HepG2 (cell line): Measurements from ENCODE around the gene CSNK1D. TPM values are rescaled to one million over a fixed set of nuclear protein-coding genes. Genes with fewer than 3 reads are reported as not detected.
A peak's percentile ranks its signal among the peaks of the same experiment; 100 is the strongest.

ENCODE experiments used
- CAMTA2 ChIP-seq: sonication (generic); formaldehyde crosslinking; IDR thresholded peaks from 2 replicates; pipeline ENCODE4 v1.4.0; 2020; ENCODE audit warnings: mild to moderate bottlenecking, missing genetic modification reagents, borderline replicate concordance
- FOSL1 ChIP-seq: sonication (generic); formaldehyde crosslinking; IDR thresholded peaks from 2 replicates; pipeline ENCODE4 v1.9.0; 2021; ENCODE audit warnings: missing genetic modification reagents, borderline replicate concordance
- FOXO1 ChIP-seq: sonication (generic); formaldehyde crosslinking; IDR thresholded peaks from 2 replicates; pipeline ENCODE4 v1.4.0; 2020; ENCODE audit warnings: missing genetic modification reagents
- GATAD1 ChIP-seq: IDR thresholded peaks from 2 replicates; pipeline ENCODE4 v1.6.1; 2016; ENCODE audit warnings: missing genetic modification reagents, missing compliant biosample characterization
- HMG20A ChIP-seq: IDR thresholded peaks from 2 replicates; pipeline ENCODE4 v1.6.1; 2016; ENCODE audit warnings: borderline replicate concordance
- ZZZ3 ChIP-seq: sonication (generic); formaldehyde crosslinking; IDR thresholded peaks from 2 replicates; pipeline ENCODE4 v1.4.0; 2020; ENCODE audit warnings: missing genetic modification reagents, mild to moderate bottlenecking, borderline replicate concordance
- polyA plus RNA-seq, 8 experiments: library from polyadenylated mRNA; depleted of rRNA in 3 of 8; stranded (reverse) in 7 of 8; unstranded in 1 of 8; fragments of >200 nt; fragmentation: Illumina TruSeq in 4 of 8; extraction: Trizol in 4 of 8; gene quantifications; 2 replicates each; pipeline versions ENCODE4 v1.2.1 to v1.2.3, GENCODE V29; 2011 to 2016; ENCODE audit warnings: low read depth in 4 of 8, missing spikeins in 1 of 8, mixed read lengths in 1 of 8; ENCODE audit not compliant: insufficient read depth in 1 of 8
- total RNA-seq, 5 experiments: library from RNA; depleted of rRNA; stranded (reverse); fragments of >200 nt; fragmentation: Illumina TruSeq; extraction: Trizol; gene quantifications; 2 replicates each; pipeline ENCODE4 v1.2.3, GENCODE V29; 2016; ENCODE audit warnings: low read depth in 1 of 5
- TF ChIP-seq, protein P1 (sequence below): sonication (generic); formaldehyde crosslinking; IDR thresholded peaks from 2 replicates; pipeline ENCODE4 v1.5.1; 2020; ENCODE audit warnings: mild to moderate bottlenecking, missing genetic modification reagents, moderate library complexity
- TF ChIP-seq, protein P2 (sequence below): sonication (generic); formaldehyde crosslinking; IDR thresholded peaks from 2 replicates; pipeline ENCODE4 v1.8.1; 2022; ENCODE audit warnings: mild to moderate bottlenecking, missing genetic modification reagents
- TF ChIP-seq, protein P3 (sequence below): sonication (generic); formaldehyde crosslinking; IDR thresholded peaks from 2 replicates; pipeline ENCODE4 v1.8.0; 2022; ENCODE audit warnings: mild to moderate bottlenecking, missing genetic modification reagents; ENCODE audit not compliant: insufficient replicate concordance
- TF ChIP-seq, protein P4 (sequence below): sonication (generic); formaldehyde crosslinking; IDR thresholded peaks from 2 replicates; pipeline ENCODE4 v1.4.0; 2020; ENCODE audit warnings: missing genetic modification reagents, mild to moderate bottlenecking, borderline replicate concordance
- TF ChIP-seq, protein P5 (sequence below): sonication (generic); formaldehyde crosslinking; IDR thresholded peaks from 2 replicates; pipeline ENCODE4 v1.4.0; 2020; ENCODE audit warnings: missing genetic modification reagents
- TF ChIP-seq, protein P6 (sequence below): sonication (generic); formaldehyde crosslinking; IDR thresholded peaks from 2 replicates; pipeline ENCODE4 v1.5.1; 2020; ENCODE audit warnings: mild to moderate bottlenecking, missing genetic modification reagents, moderate library complexity
- TF ChIP-seq, protein P7 (sequence below): IDR thresholded peaks from 2 replicates; pipeline ENCODE4 v1.6.1; 2012; ENCODE audit warnings: inconsistent platforms

Gene CSNK1D
- total and polyA plus RNA-seq, 2 of the 13 experiments (the other 11 are each of a cell fraction or from before 2014, with no cell fraction given) = 31.5 to 128 TPM

DNA sequence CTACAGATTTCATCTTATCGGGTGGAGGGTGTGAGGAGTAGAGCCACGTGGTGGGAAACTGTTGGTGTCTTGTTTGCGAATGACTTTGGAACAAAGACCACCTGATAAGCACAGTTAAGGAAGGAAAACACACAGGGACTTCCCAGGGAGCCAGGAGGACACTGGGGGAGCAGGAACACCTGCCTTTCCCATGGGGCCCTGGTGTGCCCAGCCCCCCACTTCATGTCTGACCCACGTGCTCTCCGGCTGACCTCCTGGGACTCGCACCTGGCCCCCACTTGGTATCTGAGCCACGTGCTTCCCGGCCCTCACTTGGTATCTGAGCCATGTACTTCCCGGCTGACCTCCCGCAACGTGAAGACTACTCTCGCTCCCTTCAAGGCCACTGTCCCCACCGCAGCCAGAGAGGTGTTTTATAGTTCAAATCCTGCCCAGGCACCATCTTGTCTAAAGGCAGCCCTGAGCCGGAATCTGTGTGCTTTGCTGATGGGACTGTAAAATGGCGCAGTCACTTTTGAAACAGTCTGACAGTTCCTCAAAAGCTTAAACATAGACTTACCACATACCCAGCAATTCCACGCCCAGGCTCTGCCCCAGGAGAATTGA lies 5.4 kb upstream of the CSNK1D start (continued):
- TF ChIP-seq, protein P1, sequence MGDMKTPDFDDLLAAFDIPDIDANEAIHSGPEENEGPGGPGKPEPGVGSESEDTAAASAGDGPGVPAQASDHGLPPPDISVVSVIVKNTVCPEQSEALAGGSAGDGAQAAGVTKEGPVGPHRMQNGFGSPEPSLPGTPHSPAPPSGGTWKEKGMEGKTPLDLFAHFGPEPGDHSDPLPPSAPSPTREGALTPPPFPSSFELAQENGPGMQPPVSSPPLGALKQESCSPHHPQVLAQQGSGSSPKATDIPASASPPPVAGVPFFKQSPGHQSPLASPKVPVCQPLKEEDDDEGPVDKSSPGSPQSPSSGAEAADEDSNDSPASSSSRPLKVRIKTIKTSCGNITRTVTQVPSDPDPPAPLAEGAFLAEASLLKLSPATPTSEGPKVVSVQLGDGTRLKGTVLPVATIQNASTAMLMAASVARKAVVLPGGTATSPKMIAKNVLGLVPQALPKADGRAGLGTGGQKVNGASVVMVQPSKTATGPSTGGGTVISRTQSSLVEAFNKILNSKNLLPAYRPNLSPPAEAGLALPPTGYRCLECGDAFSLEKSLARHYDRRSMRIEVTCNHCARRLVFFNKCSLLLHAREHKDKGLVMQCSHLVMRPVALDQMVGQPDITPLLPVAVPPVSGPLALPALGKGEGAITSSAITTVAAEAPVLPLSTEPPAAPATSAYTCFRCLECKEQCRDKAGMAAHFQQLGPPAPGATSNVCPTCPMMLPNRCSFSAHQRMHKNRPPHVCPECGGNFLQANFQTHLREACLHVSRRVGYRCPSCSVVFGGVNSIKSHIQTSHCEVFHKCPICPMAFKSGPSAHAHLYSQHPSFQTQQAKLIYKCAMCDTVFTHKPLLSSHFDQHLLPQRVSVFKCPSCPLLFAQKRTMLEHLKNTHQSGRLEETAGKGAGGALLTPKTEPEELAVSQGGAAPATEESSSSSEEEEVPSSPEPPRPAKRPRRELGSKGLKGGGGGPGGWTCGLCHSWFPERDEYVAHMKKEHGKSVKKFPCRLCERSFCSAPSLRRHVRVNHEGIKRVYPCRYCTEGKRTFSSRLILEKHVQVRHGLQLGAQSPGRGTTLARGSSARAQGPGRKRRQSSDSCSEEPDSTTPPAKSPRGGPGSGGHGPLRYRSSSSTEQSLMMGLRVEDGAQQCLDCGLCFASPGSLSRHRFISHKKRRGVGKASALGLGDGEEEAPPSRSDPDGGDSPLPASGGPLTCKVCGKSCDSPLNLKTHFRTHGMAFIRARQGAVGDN (CRISPR knock-in tag) = peak; percentile 83
- TF ChIP-seq FOSL1 (CRISPR knock-in tag) = no peak
- TF ChIP-seq CAMTA2 (CRISPR knock-in tag) = no peak
- TF ChIP-seq, protein P2, sequence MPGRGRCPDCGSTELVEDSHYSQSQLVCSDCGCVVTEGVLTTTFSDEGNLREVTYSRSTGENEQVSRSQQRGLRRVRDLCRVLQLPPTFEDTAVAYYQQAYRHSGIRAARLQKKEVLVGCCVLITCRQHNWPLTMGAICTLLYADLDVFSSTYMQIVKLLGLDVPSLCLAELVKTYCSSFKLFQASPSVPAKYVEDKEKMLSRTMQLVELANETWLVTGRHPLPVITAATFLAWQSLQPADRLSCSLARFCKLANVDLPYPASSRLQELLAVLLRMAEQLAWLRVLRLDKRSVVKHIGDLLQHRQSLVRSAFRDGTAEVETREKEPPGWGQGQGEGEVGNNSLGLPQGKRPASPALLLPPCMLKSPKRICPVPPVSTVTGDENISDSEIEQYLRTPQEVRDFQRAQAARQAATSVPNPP (CRISPR knock-in tag) = no peak
- TF ChIP-seq ZZZ3 (CRISPR knock-in tag) = 0 out of 2 replicates have a peak, but pooled peaks have one; percentile 47
- TF ChIP-seq HMG20A = no peak
- no peak for TF ChIP-seq GATAD1 (CRISPR knock-in tag)
- TF ChIP-seq, protein P3, sequence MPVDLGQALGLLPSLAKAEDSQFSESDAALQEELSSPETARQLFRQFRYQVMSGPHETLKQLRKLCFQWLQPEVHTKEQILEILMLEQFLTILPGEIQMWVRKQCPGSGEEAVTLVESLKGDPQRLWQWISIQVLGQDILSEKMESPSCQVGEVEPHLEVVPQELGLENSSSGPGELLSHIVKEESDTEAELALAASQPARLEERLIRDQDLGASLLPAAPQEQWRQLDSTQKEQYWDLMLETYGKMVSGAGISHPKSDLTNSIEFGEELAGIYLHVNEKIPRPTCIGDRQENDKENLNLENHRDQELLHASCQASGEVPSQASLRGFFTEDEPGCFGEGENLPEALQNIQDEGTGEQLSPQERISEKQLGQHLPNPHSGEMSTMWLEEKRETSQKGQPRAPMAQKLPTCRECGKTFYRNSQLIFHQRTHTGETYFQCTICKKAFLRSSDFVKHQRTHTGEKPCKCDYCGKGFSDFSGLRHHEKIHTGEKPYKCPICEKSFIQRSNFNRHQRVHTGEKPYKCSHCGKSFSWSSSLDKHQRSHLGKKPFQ (CRISPR knock-in tag) = no peak
- TF ChIP-seq, protein P4, sequence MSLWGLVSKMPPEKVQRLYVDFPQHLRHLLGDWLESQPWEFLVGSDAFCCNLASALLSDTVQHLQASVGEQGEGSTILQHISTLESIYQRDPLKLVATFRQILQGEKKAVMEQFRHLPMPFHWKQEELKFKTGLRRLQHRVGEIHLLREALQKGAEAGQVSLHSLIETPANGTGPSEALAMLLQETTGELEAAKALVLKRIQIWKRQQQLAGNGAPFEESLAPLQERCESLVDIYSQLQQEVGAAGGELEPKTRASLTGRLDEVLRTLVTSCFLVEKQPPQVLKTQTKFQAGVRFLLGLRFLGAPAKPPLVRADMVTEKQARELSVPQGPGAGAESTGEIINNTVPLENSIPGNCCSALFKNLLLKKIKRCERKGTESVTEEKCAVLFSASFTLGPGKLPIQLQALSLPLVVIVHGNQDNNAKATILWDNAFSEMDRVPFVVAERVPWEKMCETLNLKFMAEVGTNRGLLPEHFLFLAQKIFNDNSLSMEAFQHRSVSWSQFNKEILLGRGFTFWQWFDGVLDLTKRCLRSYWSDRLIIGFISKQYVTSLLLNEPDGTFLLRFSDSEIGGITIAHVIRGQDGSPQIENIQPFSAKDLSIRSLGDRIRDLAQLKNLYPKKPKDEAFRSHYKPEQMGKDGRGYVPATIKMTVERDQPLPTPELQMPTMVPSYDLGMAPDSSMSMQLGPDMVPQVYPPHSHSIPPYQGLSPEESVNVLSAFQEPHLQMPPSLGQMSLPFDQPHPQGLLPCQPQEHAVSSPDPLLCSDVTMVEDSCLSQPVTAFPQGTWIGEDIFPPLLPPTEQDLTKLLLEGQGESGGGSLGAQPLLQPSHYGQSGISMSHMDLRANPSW (CRISPR knock-in tag) = 0 out of 2 replicates have a peak, but pooled peaks have one; percentile 48
- peak; percentile 36; the same call in 1 of the 2 replicates for TF ChIP-seq FOXO1 (CRISPR knock-in tag)
- TF ChIP-seq, protein P5, sequence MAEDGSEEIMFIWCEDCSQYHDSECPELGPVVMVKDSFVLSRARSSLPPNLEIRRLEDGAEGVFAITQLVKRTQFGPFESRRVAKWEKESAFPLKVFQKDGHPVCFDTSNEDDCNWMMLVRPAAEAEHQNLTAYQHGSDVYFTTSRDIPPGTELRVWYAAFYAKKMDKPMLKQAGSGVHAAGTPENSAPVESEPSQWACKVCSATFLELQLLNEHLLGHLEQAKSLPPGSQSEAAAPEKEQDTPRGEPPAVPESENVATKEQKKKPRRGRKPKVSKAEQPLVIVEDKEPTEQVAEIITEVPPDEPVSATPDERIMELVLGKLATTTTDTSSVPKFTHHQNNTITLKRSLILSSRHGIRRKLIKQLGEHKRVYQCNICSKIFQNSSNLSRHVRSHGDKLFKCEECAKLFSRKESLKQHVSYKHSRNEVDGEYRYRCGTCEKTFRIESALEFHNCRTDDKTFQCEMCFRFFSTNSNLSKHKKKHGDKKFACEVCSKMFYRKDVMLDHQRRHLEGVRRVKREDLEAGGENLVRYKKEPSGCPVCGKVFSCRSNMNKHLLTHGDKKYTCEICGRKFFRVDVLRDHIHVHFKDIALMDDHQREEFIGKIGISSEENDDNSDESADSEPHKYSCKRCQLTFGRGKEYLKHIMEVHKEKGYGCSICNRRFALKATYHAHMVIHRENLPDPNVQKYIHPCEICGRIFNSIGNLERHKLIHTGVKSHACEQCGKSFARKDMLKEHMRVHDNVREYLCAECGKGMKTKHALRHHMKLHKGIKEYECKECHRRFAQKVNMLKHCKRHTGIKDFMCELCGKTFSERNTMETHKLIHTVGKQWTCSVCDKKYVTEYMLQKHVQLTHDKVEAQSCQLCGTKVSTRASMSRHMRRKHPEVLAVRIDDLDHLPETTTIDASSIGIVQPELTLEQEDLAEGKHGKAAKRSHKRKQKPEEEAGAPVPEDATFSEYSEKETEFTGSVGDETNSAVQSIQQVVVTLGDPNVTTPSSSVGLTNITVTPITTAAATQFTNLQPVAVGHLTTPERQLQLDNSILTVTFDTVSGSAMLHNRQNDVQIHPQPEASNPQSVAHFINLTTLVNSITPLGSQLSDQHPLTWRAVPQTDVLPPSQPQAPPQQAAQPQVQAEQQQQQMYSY (CRISPR knock-in tag) = no peak
- TF ChIP-seq, protein P6, sequence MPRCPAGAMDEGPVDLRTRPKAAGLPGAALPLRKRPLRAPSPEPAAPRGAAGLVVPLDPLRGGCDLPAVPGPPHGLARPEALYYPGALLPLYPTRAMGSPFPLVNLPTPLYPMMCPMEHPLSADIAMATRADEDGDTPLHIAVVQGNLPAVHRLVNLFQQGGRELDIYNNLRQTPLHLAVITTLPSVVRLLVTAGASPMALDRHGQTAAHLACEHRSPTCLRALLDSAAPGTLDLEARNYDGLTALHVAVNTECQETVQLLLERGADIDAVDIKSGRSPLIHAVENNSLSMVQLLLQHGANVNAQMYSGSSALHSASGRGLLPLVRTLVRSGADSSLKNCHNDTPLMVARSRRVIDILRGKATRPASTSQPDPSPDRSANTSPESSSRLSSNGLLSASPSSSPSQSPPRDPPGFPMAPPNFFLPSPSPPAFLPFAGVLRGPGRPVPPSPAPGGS (CRISPR knock-in tag) = no peak
- TF ChIP-seq, protein P7, sequence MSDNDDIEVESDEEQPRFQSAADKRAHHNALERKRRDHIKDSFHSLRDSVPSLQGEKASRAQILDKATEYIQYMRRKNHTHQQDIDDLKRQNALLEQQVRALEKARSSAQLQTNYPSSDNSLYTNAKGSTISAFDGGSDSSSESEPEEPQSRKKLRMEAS = peak; percentile 89
